HG03469 (cell line): ENCODE results near the gene UTF1.

ENCODE experiments used
- ATAC-seq: cut with Tn5 transposase; IDR thresholded peaks from one replicate; pipeline ENCODE4 v1.9.1; 2021; ENCODE audit warnings: mild to moderate bottlenecking, moderate library complexity, moderate number of reproducible peaks; ENCODE audit not compliant: unreplicated experiment

UTF1 gene

GRCh38 chr10:133276100-133276434 lies 46.0 kb downstream of the UTF1 start:
- no peak for ATAC-seq

GRCh38 chr10:133276435-133277201 lies 46.6 kb downstream of the UTF1 start, which contains the start of gene ADAM8:
ADAM8 (minus strand) TSS chr10:133276868; CDS start chr10:133276817, 51 bp downstream.
- peak; percentile 26 for ATAC-seq

- ATAC-seq, result no peak
Measured at GRCh38 chr10:133277277-133277992, 47.4 kb downstream of the UTF1 start.

GRCh38 chr10:133277993-133278576 lies 48.1 kb downstream of the UTF1 start:
- ATAC-seq, result no peak

- ATAC-seq, result peak; percentile 35
Measured at GRCh38 chr10:133278577-133279265, 48.7 kb downstream of the UTF1 start.

- no peak for ATAC-seq
Measured at GRCh38 chr10:133279326-133280226, 49.6 kb downstream of the UTF1 start.

GRCh38 chr10:133280391-133281059 lies 50.5 kb downstream of the UTF1 start:
- no peak for ATAC-seq

- ATAC-seq, result no peak
Measured at GRCh38 chr10:133281084-133281483, 51.1 kb downstream of the UTF1 start.
